Activated CD4-positive, alpha-beta memory T cell treated with anti-CD3 and anti-CD28 coated beads, Interleukin-2, amount 10 ng/mL, durations not matched to agents 7 days and 5 days (primary cell): Measurements from ENCODE around the gene MEIOSIN. TPM values are rescaled to one million over a fixed set of nuclear protein-coding genes. Genes with fewer than 3 reads are reported as not detected.

Experiments used
- CTCF ChIA-PET: fragments of 350-600 bp; sonication (Branson Sonifier 250); formaldehyde crosslinking; loops from one replicate; lab custom pipeline; 2021; ENCODE audit warnings: antibody characterized with exemption, inconsistent platforms; lab: Charles Lee
- POLR2A ChIA-PET: fragments of 350-600 bp; sonication (Branson Sonifier 250); formaldehyde crosslinking; loops from one replicate; lab custom pipeline; 2021; ENCODE audit warnings: antibody characterized with exemption; lab: Charles Lee
- DNase-seq: peaks from one replicate; pipeline ENCODE4 v3.0.0-alpha.2; 2020
- H3K27ac Mint-ChIP-seq: one replicate; pipeline ENCODE4 v1.8.0; 2021; ENCODE audit warnings: mild to moderate bottlenecking, mixed read lengths
- H3K27me3 Mint-ChIP-seq: one replicate; pipeline ENCODE4 v1.8.0; 2021; ENCODE audit warnings: mixed read lengths
- H3K36me3 Mint-ChIP-seq: one replicate; pipeline ENCODE4 v1.8.0; 2021; ENCODE audit warnings: low read depth, mixed read lengths
- H3K4me1 Mint-ChIP-seq: one replicate; pipeline ENCODE4 v1.8.0; 2021; ENCODE audit warnings: mixed read lengths
- H3K4me3 Mint-ChIP-seq: one replicate; pipeline ENCODE4 v1.8.0; 2021; ENCODE audit warnings: mild to moderate bottlenecking, mixed read lengths
- H3K9me3 Mint-ChIP-seq: one replicate; pipeline ENCODE4 v1.8.0; 2021; ENCODE audit warnings: mixed read lengths
- total RNA-seq, 2 experiments: library from RNA; stranded (reverse); gene quantifications; one replicate each; pipeline ENCODE4 v1.2.3, GENCODE V29; 2021

Gene MEIOSIN
- total RNA-seq, 2 experiments from 2014 or later, result not detected

- peak overlapping the region; percentile 33 for H3K27ac Mint-ChIP-seq
- CTCF ChIA-PET, result interaction anchor here (0.9 to 1.8 kb wide), 6 partner anchors 10 to 123 kb away, joined by 3 to 52 read pairs (median 8); partner anchors contain the start of genes DMWD, MYPOP, SIX5 and SYMPK
Observed at GRCh38 chr19:45779231-45780145, 46.2 kb downstream of the MEIOSIN start.

GRCh38 chr19:45780146-45780447, 46.9 kb downstream of the MEIOSIN start:
- CTCF ChIA-PET, result interaction anchor here (1.8 kb wide), 1 partner anchor 10 kb away, joined by 52 read pairs; the partner anchor contains the start of gene SIX5
- POLR2A ChIA-PET, result no interaction called here

More at GRCh38 chr19:45779231-45780145, 46.2 kb downstream of the MEIOSIN start:
- peaks cover 20% of the 10 kb centered on the region for H3K4me1 Mint-ChIP-seq
- peaks cover 18% of the 10 kb centered on the region for H3K36me3 Mint-ChIP-seq
- H3K27me3 Mint-ChIP-seq, result peaks cover 8% of the 10 kb centered on the region
- POLR2A ChIA-PET, result interaction anchor here (0.8 to 1.5 kb wide), 4 partner anchors 9 to 48 kb away, joined by 3 to 9 read pairs (median 6); partner anchors contain the start of genes FBXO46 and SIX5
- H3K4me3 Mint-ChIP-seq, result peak overlapping the region; percentile 67
- no peaks in the 10 kb centered on the region for H3K9me3 Mint-ChIP-seq
- peak; percentile 95 for DNase-seq

GRCh38 chr19:45780448-45781213, 47.4 kb downstream of the MEIOSIN start:
- Mint-ChIP-seq H3K27ac (no peak overlapping the region), H3K4me1 (peaks cover 20% of the 10 kb centered on the region), H3K27me3 (peaks cover 8% of the 10 kb centered on the region), H3K36me3 (peaks cover 22% of the 10 kb centered on the region), H3K4me3 (no peak overlapping the region), H3K9me3 (no peaks in the 10 kb centered on the region)
- ChIA-PET POLR2A (interaction anchor here (0.5 to 0.7 kb wide), 2 partner anchors 8 to 28 kb away, joined by 3 read pairs; no protein-coding TSS in a partner anchor), CTCF (interaction anchor here (1.8 kb wide), 1 partner anchor 11 kb away, joined by 52 read pairs; the partner anchor contains the start of gene SIX5)
- DNase-seq, result no peak

More at GRCh38 chr19:45780146-45780447, 46.9 kb downstream of the MEIOSIN start:
- Mint-ChIP-seq H3K36me3 (peaks cover 18% of the 10 kb centered on the region), H3K9me3 (no peaks in the 10 kb centered on the region), H3K27me3 (peaks cover 8% of the 10 kb centered on the region), H3K4me3 (no peak overlapping the region), H3K4me1 (peaks cover 20% of the 10 kb centered on the region), H3K27ac (no peak overlapping the region)
- DNase-seq, result no peak

GRCh38 chr19:45781214-45782161, 48.2 kb downstream of the MEIOSIN start:
- no peaks in the 10 kb centered on the region for H3K9me3 Mint-ChIP-seq
- H3K4me3 Mint-ChIP-seq, result no peak overlapping the region
- peaks cover 20% of the 10 kb centered on the region for H3K4me1 Mint-ChIP-seq
- peaks cover 8% of the 10 kb centered on the region for H3K27me3 Mint-ChIP-seq
- DNase-seq, result no peak
- H3K36me3 Mint-ChIP-seq, result peaks cover 26% of the 10 kb centered on the region
- POLR2A ChIA-PET, result interaction anchor here (0.5 to 0.7 kb wide), 2 partner anchors 9 to 27 kb away, joined by 3 read pairs; no protein-coding TSS in a partner anchor
- CTCF ChIA-PET, result no interaction called here
- H3K27ac Mint-ChIP-seq, result no peak overlapping the region

GRCh38 chr19:45782162-45782691, 49.0 kb downstream of the MEIOSIN start, which contains the start of gene DMPK:
TSS of gene DMPK (minus strand) at chr19:45782490. CDS start at chr19:45782352, 138 bp downstream.
- CTCF ChIA-PET, result interaction anchor here (1.0 to 1.2 kb wide), 2 partner anchors 12 to 35 kb away, joined by 3 to 4 read pairs; no protein-coding TSS in a partner anchor
- H3K9me3 Mint-ChIP-seq, result no peaks in the 10 kb centered on the region
- no peak within 1 kb of the TSS for H3K27ac Mint-ChIP-seq
- DNase-seq, result no peak
- POLR2A ChIA-PET, result interaction anchor here (0.8 kb wide), 1 partner anchor 8 kb away, joined by 3 read pairs; no protein-coding TSS in a partner anchor
- peaks cover 20% of the 10 kb centered on the region for H3K4me1 Mint-ChIP-seq
- peaks cover 26% of the 10 kb centered on the region for H3K36me3 Mint-ChIP-seq
- H3K4me3 Mint-ChIP-seq, result no peak within 1 kb of the TSS
- H3K27me3 Mint-ChIP-seq, result peaks cover 8% of the 10 kb centered on the region

GRCh38 chr19:45782820-45783785, 49.9 kb downstream of the MEIOSIN start:
- POLR2A ChIA-PET, result interaction anchor here (0.8 to 1.1 kb wide), 2 partner anchors 8 to 11 kb away, joined by 3 read pairs; no protein-coding TSS in a partner anchor
- no peak for DNase-seq

GRCh38 chr19:45784096-45784495, 50.9 kb downstream of the MEIOSIN start:
- peaks cover 39% of the 10 kb centered on the region for H3K36me3 Mint-ChIP-seq
- POLR2A ChIA-PET, result no interaction called here
- CTCF ChIA-PET, result interaction anchor here (0.8 kb wide), 1 partner anchor 13 kb away, joined by 3 read pairs; no protein-coding TSS in a partner anchor
- H3K27me3 Mint-ChIP-seq, result peaks cover 16% of the 10 kb centered on the region
- H3K4me3 Mint-ChIP-seq, result no peak overlapping the region
- peaks cover 12% of the 10 kb centered on the region for H3K4me1 Mint-ChIP-seq
- DNase-seq, result no peak
- no peaks in the 10 kb centered on the region for H3K9me3 Mint-ChIP-seq
- no peak overlapping the region for H3K27ac Mint-ChIP-seq

More at GRCh38 chr19:45782820-45783785, 49.9 kb downstream of the MEIOSIN start:
- Mint-ChIP-seq H3K9me3 (no peaks in the 10 kb centered on the region), H3K27me3 (peaks cover 10% of the 10 kb centered on the region), H3K4me3 (no peak overlapping the region), H3K27ac (no peak overlapping the region), H3K36me3 (peaks cover 31% of the 10 kb centered on the region), H3K4me1 (peaks cover 20% of the 10 kb centered on the region)
- CTCF ChIA-PET, result interaction anchor here (1.0 to 1.2 kb wide), 2 partner anchors 13 to 34 kb away, joined by 3 to 4 read pairs; no protein-coding TSS in a partner anchor

- no peak for DNase-seq
- POLR2A ChIA-PET, result no interaction called here
- Mint-ChIP-seq H3K27ac (no peak overlapping the region), H3K4me3 (no peak overlapping the region), H3K9me3 (no peaks in the 10 kb centered on the region), H3K27me3 (peaks cover 16% of the 10 kb centered on the region), H3K4me1 (peaks cover 6% of the 10 kb centered on the region), H3K36me3 (peaks cover 47% of the 10 kb centered on the region)
- CTCF ChIA-PET, result no interaction called here
Observed at GRCh38 chr19:45785097-45785496, 51.9 kb downstream of the MEIOSIN start.

- peaks cover 12% of the 10 kb centered on the region for H3K4me1 Mint-ChIP-seq
- peaks cover 54% of the 10 kb centered on the region for H3K36me3 Mint-ChIP-seq
- no peak for DNase-seq
- H3K4me3 Mint-ChIP-seq, result no peak overlapping the region
- ChIA-PET CTCF (no interaction called here), POLR2A (interaction anchor here (1.0 kb wide), 1 partner anchor 28 kb away, joined by 3 read pairs; no protein-coding TSS in a partner anchor)
- peaks cover 13% of the 10 kb centered on the region for H3K27me3 Mint-ChIP-seq
- H3K9me3 Mint-ChIP-seq, result no peaks in the 10 kb centered on the region
- no peak overlapping the region for H3K27ac Mint-ChIP-seq
Observed at GRCh38 chr19:45785781-45786532, 52.7 kb downstream of the MEIOSIN start.

GRCh38 chr19:45786533-45786894, 53.3 kb downstream of the MEIOSIN start:
- CTCF ChIA-PET, result no interaction called here
- H3K27ac Mint-ChIP-seq, result no peak overlapping the region

More at GRCh38 chr19:45786533-45786894, 53.3 kb downstream of the MEIOSIN start:
- H3K4me3 Mint-ChIP-seq, result no peak overlapping the region
- H3K9me3 Mint-ChIP-seq, result no peaks in the 10 kb centered on the region
- POLR2A ChIA-PET, result interaction anchor here (1.0 kb wide), 1 partner anchor 27 kb away, joined by 3 read pairs; no protein-coding TSS in a partner anchor
- H3K4me1 Mint-ChIP-seq, result peaks cover 15% of the 10 kb centered on the region
- peaks cover 58% of the 10 kb centered on the region for H3K36me3 Mint-ChIP-seq
- DNase-seq, result no peak
- H3K27me3 Mint-ChIP-seq, result peaks cover 11% of the 10 kb centered on the region
